HFFc6 (cell line): ENCODE measurements around the gene BRMS1. TPM values are rescaled to one million over a fixed set of nuclear protein-coding genes. Genes with fewer than 3 reads are reported as not detected.

Source experiments
- DNase-seq: peaks from one replicate; pipeline ENCODE4 v3.0.0-alpha.2; 2018
- H3K27ac Mint-ChIP-seq: 2 replicates; pipeline ENCODE4 v1.8.0; 2020; ENCODE audit warnings: mild to moderate bottlenecking, mixed read lengths
- H3K27me3 Mint-ChIP-seq: 2 replicates; pipeline ENCODE4 v1.8.0; 2021; ENCODE audit warnings: mild to moderate bottlenecking, moderate library complexity, mixed read lengths; ENCODE audit not compliant: insufficient read depth
- H3K36me3 Mint-ChIP-seq: 2 replicates; pipeline ENCODE4 v1.8.0; 2021; ENCODE audit warnings: low read depth, mixed read lengths
- H3K4me1 Mint-ChIP-seq: 2 replicates; pipeline ENCODE4 v1.8.0; 2020; ENCODE audit warnings: low read depth, mixed read lengths
- H3K4me3 Mint-ChIP-seq: 2 replicates; pipeline ENCODE4 v1.8.0; 2020; ENCODE audit warnings: mild to moderate bottlenecking, moderate library complexity, mixed read lengths
- H3K9me3 Mint-ChIP-seq: 2 replicates; pipeline ENCODE4 v1.8.0; 2020; ENCODE audit warnings: mild to moderate bottlenecking, mixed read lengths
- CTCF ChIP-seq: fragments of 200-600 bp; sonication (generic); IDR thresholded peaks from 2 replicates; pipeline ENCODE4 v1.5.0; 2021; ENCODE audit warnings: antibody characterized with exemption, mild to moderate bottlenecking
- total RNA-seq, 6 experiments: library from RNA; stranded (reverse); fragmentation: NEBNext Ultra II Directional; extraction: Animal tissue kit (Norgen Biotek cat#: 25700); gene quantifications; 2 replicates in 1 of 6; 3 replicates in 5 of 6; pipeline ENCODE4 v1.2.3, GENCODE V29; 2021

The BRMS1 gene
- total RNA-seq, 6 experiments from 2014 or later, result 41.2 to 66.6 (median 61.2) TPM

- H3K27ac Mint-ChIP-seq, result 0 out of 2 replicates have a peak overlapping the region, but pooled peaks have one; percentile 45
- no peak overlapping the region for H3K4me3 Mint-ChIP-seq
- H3K4me1 Mint-ChIP-seq, result peaks cover 29% of the 10 kb centered on the region
- DNase-seq, result no peak
- TF ChIP-seq CTCF, result no peak
- no peaks in the 10 kb centered on the region for H3K9me3 Mint-ChIP-seq
- peaks cover 12% of the 10 kb centered on the region for H3K36me3 Mint-ChIP-seq
- H3K27me3 Mint-ChIP-seq, result peaks cover 20% of the 10 kb centered on the region
Measured at GRCh38 chr11:66331542-66332370, 13.1 kb downstream of the BRMS1 start.

DNA sequence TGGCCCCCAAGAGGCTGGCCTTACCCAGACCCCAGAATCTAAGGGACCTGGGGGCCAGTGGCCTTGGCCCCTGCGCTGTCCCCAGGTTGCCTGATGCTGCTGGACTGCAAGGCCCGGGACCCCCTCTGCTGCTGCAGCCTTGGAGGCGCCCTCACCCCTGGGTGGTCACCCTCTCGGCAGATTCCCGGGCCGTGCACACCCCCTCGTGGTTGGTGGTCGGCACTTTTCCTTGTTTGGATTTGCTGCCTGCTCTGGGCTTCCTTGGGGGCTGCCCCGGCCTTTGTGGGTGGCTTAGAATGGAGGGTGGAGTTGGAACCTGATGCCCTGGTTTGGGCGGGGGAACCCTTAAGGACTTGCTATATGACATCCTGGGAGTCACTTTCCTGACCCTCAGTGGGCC lies 14.0 kb downstream of the BRMS1 start:
- 0 out of 2 replicates have a peak overlapping the region, but pooled peaks have one; percentile 26 for H3K27ac Mint-ChIP-seq
- peaks cover 31% of the 10 kb centered on the region for H3K4me1 Mint-ChIP-seq

GRCh38 chr11:66329165-66329673 lies 15.7 kb downstream of the BRMS1 start:
- no peak for TF ChIP-seq CTCF
- Mint-ChIP-seq H3K27me3 (peaks cover 14% of the 10 kb centered on the region), H3K4me3 (peak overlapping the region; percentile 42; the same call in 1 of the 2 replicates), H3K27ac (peak overlapping the region; percentile 88), H3K4me1 (peaks cover 48% of the 10 kb centered on the region), H3K9me3 (no peaks in the 10 kb centered on the region), H3K36me3 (peaks cover 5% of the 10 kb centered on the region)
- no peak for DNase-seq

More for the DNA sequence above, 14.0 kb downstream of the BRMS1 start:
- Mint-ChIP-seq H3K4me3 (no peak overlapping the region), H3K9me3 (no peaks in the 10 kb centered on the region), H3K36me3 (peaks cover 12% of the 10 kb centered on the region), H3K27me3 (peaks cover 15% of the 10 kb centered on the region)
- peak; percentile 31; the same call in 1 of the 2 replicates for TF ChIP-seq CTCF
- no peak for DNase-seq

DNA sequence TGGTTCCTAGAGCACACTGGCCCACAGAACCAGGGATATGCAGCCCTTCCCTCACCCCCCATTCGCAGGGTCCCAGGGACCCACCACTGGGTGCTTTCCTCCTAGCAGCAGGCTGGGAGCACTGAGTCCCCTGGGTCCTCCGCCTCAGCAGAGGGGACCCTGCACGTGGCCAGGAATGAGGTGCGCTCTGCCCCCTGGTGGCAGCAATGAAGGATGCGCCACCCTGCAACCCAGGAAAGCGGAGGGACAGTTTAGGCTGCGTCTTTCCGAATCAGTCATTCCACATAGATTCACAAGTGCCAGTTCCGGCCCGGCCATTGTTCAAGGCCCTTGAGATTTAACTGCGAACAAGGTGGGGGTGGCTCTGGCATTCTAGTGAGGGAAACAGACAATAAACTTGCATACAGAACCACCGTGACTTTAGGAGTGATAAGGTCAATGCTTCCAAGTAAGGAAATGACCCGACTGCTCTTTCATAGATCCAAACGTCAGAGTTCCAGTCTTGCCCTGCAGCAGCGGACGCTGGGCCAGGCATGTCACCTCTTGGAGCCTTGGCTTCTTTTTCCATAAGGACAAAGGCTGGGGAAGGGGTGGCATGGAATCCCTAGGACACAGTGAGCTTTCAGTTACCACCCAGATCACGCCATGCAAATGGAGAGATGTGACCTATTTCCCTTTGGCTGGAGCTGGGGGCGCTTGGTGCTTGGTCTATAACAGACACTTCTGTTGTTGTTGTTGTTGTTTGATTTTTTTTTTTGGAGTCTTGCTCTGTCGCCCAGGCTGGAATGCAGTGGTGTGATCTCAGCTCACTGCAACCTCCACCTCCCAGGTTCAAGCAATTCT lies 16.4 kb downstream of the BRMS1 start:
- peaks cover 13% of the 10 kb centered on the region for H3K27me3 Mint-ChIP-seq
- peaks cover 5% of the 10 kb centered on the region; the same call in 1 of the 2 replicates for H3K36me3 Mint-ChIP-seq
- peaks cover 53% of the 10 kb centered on the region for H3K4me1 Mint-ChIP-seq
- H3K9me3 Mint-ChIP-seq, result no peaks in the 10 kb centered on the region
- DNase-seq, result peak; percentile 78
- H3K27ac Mint-ChIP-seq, result peak overlapping the region; percentile 88
- TF ChIP-seq CTCF, result peak; percentile 100
- H3K4me3 Mint-ChIP-seq, result peak overlapping the region; percentile 44

DNA sequence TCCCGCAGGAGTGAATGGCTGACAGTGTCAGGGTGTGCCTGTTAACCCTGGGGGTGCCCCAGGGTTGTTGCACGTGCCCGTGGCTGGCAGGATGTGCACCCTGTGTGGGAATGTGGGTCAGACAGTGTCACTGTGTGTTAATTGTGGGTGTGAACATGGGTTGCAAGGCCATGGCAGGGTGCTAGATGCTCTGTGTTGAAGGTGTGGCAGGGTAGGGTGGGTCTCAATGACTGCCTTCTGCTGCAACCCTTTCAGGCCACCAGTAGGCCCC lies 16.9 kb downstream of the BRMS1 start:
- no peak for TF ChIP-seq CTCF
- Mint-ChIP-seq H3K36me3 (peaks cover 3% of the 10 kb centered on the region; the same call in 1 of the 2 replicates), H3K4me3 (peak overlapping the region; percentile 44), H3K27me3 (peaks cover 13% of the 10 kb centered on the region), H3K4me1 (peaks cover 53% of the 10 kb centered on the region), H3K27ac (peak overlapping the region; percentile 88), H3K9me3 (no peaks in the 10 kb centered on the region)
- DNase-seq, result peak; percentile 57
